Activated naive CD4-positive, alpha-beta T cell treated with anti-CD3 and anti-CD28 coated beads, Interleukin-2, amount 50 U/mL, for 24 hours (primary cell): Measurements from ENCODE around the gene MRAP2.
"Not testable (repeated sequence)": the region's sequence is repeated elsewhere in the genome, so short reads cannot be mapped to it uniquely, and the experiment has no call there.

ENCODE experiments used
- H3K27ac Mint-ChIP-seq: one replicate; pipeline ENCODE4 v1.8.0; 2021; ENCODE audit warnings: mild to moderate bottlenecking, mixed read lengths
- H3K27me3 Mint-ChIP-seq: one replicate; pipeline ENCODE4 v1.8.0; 2021; ENCODE audit warnings: mixed read lengths
- H3K36me3 Mint-ChIP-seq: one replicate; pipeline ENCODE4 v1.8.0; 2021; ENCODE audit warnings: mixed read lengths
- H3K4me1 Mint-ChIP-seq: one replicate; pipeline ENCODE4 v1.8.0; 2021; ENCODE audit warnings: mixed read lengths
- H3K4me3 Mint-ChIP-seq: one replicate; pipeline ENCODE4 v1.8.0; 2021; ENCODE audit warnings: mild to moderate bottlenecking, mixed read lengths
- H3K9me3 Mint-ChIP-seq: one replicate; pipeline ENCODE4 v1.8.0; 2021; ENCODE audit warnings: mixed read lengths

Gene MRAP2

GRCh38 chr6:84019141-84019841 is 14.3 kb upstream of the MRAP2 start:
- no peaks in the 10 kb centered on the region for H3K36me3 Mint-ChIP-seq
- no peak overlapping the region for H3K4me3 Mint-ChIP-seq
- H3K27me3 Mint-ChIP-seq = peaks cover 8% of the 10 kb centered on the region
- H3K27ac Mint-ChIP-seq = no peak overlapping the region
- H3K4me1 Mint-ChIP-seq = no peaks in the 10 kb centered on the region
- no peaks in the 10 kb centered on the region for H3K9me3 Mint-ChIP-seq

GRCh38 chr6:84019842-84020211 is 13.7 kb upstream of the MRAP2 start:
- no peaks in the 10 kb centered on the region for H3K36me3 Mint-ChIP-seq
- H3K27ac Mint-ChIP-seq = no peak overlapping the region
- no peaks in the 10 kb centered on the region for H3K9me3 Mint-ChIP-seq
- H3K4me3 Mint-ChIP-seq = no peak overlapping the region
- no peaks in the 10 kb centered on the region for H3K4me1 Mint-ChIP-seq
- H3K27me3 Mint-ChIP-seq = peaks cover 8% of the 10 kb centered on the region

- Mint-ChIP-seq H3K36me3 (no peaks in the 10 kb centered on the region), H3K27ac (no peak overlapping the region), H3K27me3 (peaks cover 5% of the 10 kb centered on the region)
Measured at GRCh38 chr6:84021625-84022024, 11.9 kb upstream of the MRAP2 start.

GRCh38 chr6:84026721-84027164 is 6.8 kb upstream of the MRAP2 start:
- no peak overlapping the region for H3K4me3 Mint-ChIP-seq
- no peaks in the 10 kb centered on the region for H3K36me3 Mint-ChIP-seq
- peaks cover 9% of the 10 kb centered on the region for H3K27me3 Mint-ChIP-seq
- peaks cover 6% of the 10 kb centered on the region for H3K9me3 Mint-ChIP-seq
- H3K27ac Mint-ChIP-seq = no peak overlapping the region
- no peaks in the 10 kb centered on the region for H3K4me1 Mint-ChIP-seq

More at GRCh38 chr6:84021625-84022024, 11.9 kb upstream of the MRAP2 start:
- Mint-ChIP-seq H3K4me1 (no peaks in the 10 kb centered on the region), H3K4me3 (no peak overlapping the region), H3K9me3 (peaks cover 6% of the 10 kb centered on the region)

- Mint-ChIP-seq H3K4me3 (no peak overlapping the region), H3K4me1 (no peaks in the 10 kb centered on the region), H3K9me3 (peaks cover 6% of the 10 kb centered on the region), H3K36me3 (no peaks in the 10 kb centered on the region), H3K27ac (no peak overlapping the region), H3K27me3 (peaks cover 15% of the 10 kb centered on the region)
Measured at GRCh38 chr6:84027340-84028181, 6.0 kb upstream of the MRAP2 start.

- H3K4me1 Mint-ChIP-seq = peaks cover 5% of the 10 kb centered on the region
- no peak overlapping the region for H3K27ac Mint-ChIP-seq
- peaks cover 6% of the 10 kb centered on the region for H3K9me3 Mint-ChIP-seq
- peaks cover 21% of the 10 kb centered on the region for H3K27me3 Mint-ChIP-seq
- H3K4me3 Mint-ChIP-seq = no peak overlapping the region
- H3K36me3 Mint-ChIP-seq = no peaks in the 10 kb centered on the region
Measured at GRCh38 chr6:84028350-84028749, 5.2 kb upstream of the MRAP2 start.

- H3K36me3 Mint-ChIP-seq, H3K27ac Mint-ChIP-seq, H3K9me3 Mint-ChIP-seq, H3K4me3 Mint-ChIP-seq, H3K4me1 Mint-ChIP-seq: not testable (repeated sequence)
- H3K27me3 Mint-ChIP-seq = peaks cover 37% of the 10 kb centered on the region
Measured at GRCh38 chr6:84032000-84032399, 1.6 kb upstream of the MRAP2 start.

- Mint-ChIP-seq H3K9me3 (no peaks in the 10 kb centered on the region), H3K4me1 (peaks cover 9% of the 10 kb centered on the region), H3K36me3 (no peaks in the 10 kb centered on the region), H3K27ac (no peak overlapping the region), H3K4me3 (no peak overlapping the region), H3K27me3 (peaks cover 43% of the 10 kb centered on the region)
Measured at GRCh38 chr6:84035484-84035883, 1.9 kb downstream of the MRAP2 start.

GRCh38 chr6:84037425-84038089 is 4.0 kb downstream of the MRAP2 start:
- Mint-ChIP-seq H3K4me3 (no peak overlapping the region), H3K4me1 (peaks cover 9% of the 10 kb centered on the region), H3K27me3 (peaks cover 35% of the 10 kb centered on the region), H3K27ac (no peak overlapping the region), H3K36me3 (no peaks in the 10 kb centered on the region), H3K9me3 (no peaks in the 10 kb centered on the region)

- peaks cover 21% of the 10 kb centered on the region for H3K27me3 Mint-ChIP-seq
- no peak overlapping the region for H3K27ac Mint-ChIP-seq
- H3K4me3 Mint-ChIP-seq = no peak overlapping the region
- no peaks in the 10 kb centered on the region for H3K36me3 Mint-ChIP-seq
- H3K9me3 Mint-ChIP-seq = no peaks in the 10 kb centered on the region
- no peaks in the 10 kb centered on the region for H3K4me1 Mint-ChIP-seq
Measured at GRCh38 chr6:84042603-84043002, 9.0 kb downstream of the MRAP2 start.

- no peak overlapping the region for H3K4me3 Mint-ChIP-seq
- peaks cover 22% of the 10 kb centered on the region for H3K27me3 Mint-ChIP-seq
- H3K36me3 Mint-ChIP-seq = no peaks in the 10 kb centered on the region
- H3K27ac Mint-ChIP-seq = no peak overlapping the region
- H3K4me1 Mint-ChIP-seq = no peaks in the 10 kb centered on the region
- H3K9me3 Mint-ChIP-seq = no peaks in the 10 kb centered on the region
Measured at GRCh38 chr6:84043555-84043954, 10.0 kb downstream of the MRAP2 start.

GRCh38 chr6:84046755-84047154 is 13.2 kb downstream of the MRAP2 start:
- Mint-ChIP-seq H3K4me1 (no peaks in the 10 kb centered on the region), H3K27me3 (peaks cover 9% of the 10 kb centered on the region), H3K9me3 (no peaks in the 10 kb centered on the region), H3K27ac (no peak overlapping the region), H3K36me3 (no peaks in the 10 kb centered on the region), H3K4me3 (no peak overlapping the region)

GRCh38 chr6:84048588-84048987 is 15.0 kb downstream of the MRAP2 start:
- H3K4me1 Mint-ChIP-seq = no peaks in the 10 kb centered on the region
- H3K36me3 Mint-ChIP-seq = no peaks in the 10 kb centered on the region
- no peak overlapping the region for H3K4me3 Mint-ChIP-seq
- no peaks in the 10 kb centered on the region for H3K9me3 Mint-ChIP-seq
- H3K27ac Mint-ChIP-seq = no peak overlapping the region
- H3K27me3 Mint-ChIP-seq = peaks cover 7% of the 10 kb centered on the region

- Mint-ChIP-seq H3K4me3 (no peak overlapping the region), H3K9me3 (no peaks in the 10 kb centered on the region), H3K36me3 (no peaks in the 10 kb centered on the region), H3K27ac (no peak overlapping the region), H3K27me3 (peaks cover 4% of the 10 kb centered on the region), H3K4me1 (no peaks in the 10 kb centered on the region)
Measured at GRCh38 chr6:84050408-84050807, 16.8 kb downstream of the MRAP2 start.

- H3K4me3 Mint-ChIP-seq = no peak overlapping the region
- H3K27me3 Mint-ChIP-seq = peaks cover 4% of the 10 kb centered on the region
- no peak overlapping the region for H3K27ac Mint-ChIP-seq
- H3K36me3 Mint-ChIP-seq = no peaks in the 10 kb centered on the region
- H3K9me3 Mint-ChIP-seq = no peaks in the 10 kb centered on the region
- H3K4me1 Mint-ChIP-seq = no peaks in the 10 kb centered on the region
Measured at GRCh38 chr6:84052204-84052882, 18.8 kb downstream of the MRAP2 start.
